ENCODE data around the gene DDX53.

Gene DDX53

DNA sequence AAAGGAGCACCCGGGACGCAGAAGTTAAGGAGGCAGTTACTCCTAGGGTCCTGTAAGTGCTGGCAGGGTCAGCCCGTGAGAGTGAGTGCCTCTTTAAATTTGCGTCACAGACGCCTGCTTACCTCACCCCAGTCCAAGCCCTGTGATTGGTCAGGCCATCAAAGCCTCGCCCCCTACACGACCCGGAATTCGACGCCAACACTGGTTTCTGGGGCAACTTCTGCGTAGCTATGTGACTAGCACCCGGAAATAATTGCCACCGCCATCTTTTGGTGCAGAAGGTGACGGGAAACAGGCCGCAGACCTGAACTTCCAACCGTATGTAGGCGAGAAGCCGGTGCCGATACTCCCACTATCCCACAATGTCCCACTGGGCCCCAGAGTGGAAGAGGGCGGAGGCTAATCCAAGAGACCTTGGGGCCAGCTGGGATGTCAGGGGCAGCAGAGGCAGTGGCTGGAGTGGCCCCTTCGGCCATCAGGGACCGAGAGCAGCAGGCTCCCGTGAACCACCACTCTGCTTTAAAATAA lies at the start of gene DDX53:
TSS of gene DDX53 (plus strand) at position 265 of the 528 bp plus-strand sequence. CDS start at position 363, 98 bp downstream.
- FAIRE-seq (no peak), DNase-seq (ENCODE audit: low spot score) (no peak)

DNA sequence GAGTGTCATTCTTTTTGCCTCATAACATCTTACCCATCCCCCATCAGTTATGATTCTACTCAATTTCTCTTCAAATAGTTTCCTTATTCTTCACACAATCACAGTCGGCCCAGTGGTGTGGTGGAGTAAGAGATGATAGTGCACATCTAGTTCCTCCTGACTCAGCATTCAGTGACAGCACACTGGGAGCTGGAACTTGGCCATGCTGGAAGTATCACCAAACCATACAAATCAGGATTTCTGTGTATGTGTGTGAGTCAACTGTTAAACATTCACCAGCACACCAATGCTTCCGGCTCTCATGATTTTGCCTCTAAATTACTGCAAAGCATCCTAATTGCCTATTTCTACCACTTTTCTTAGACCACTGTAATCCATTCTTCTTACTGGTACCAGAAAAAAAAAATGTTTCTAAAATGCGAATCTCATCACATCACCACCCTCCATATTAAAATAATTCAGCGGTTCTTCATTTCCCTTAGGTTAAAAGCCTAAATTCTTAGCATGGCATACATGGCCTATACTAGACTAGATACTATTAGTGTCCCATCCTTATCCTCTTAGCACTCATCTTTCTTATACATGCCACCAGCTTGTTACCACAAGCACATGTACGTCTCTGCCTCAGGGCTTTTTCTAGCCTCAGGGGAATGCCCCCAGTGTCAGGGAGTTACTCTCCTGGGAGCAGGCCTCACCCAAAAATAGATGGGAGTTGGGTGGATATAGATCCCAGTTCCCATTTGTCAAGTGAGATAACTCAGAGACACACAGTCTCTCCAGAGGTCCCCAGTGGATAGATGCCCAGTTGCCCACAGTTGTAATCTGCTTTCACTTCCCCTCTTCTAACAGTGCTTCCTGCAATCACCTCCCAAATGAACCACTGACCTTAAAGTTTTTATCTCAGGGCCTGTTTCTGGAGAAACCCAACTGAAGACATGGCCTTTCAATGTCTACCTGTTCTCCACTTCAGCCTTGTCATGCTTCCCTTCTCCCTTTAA lies 49.2 kb upstream of the DDX53 start:
- FAIRE-seq: no peak
- peak; percentile 23 for DNase-seq (ENCODE audit: low spot score)

DNA sequence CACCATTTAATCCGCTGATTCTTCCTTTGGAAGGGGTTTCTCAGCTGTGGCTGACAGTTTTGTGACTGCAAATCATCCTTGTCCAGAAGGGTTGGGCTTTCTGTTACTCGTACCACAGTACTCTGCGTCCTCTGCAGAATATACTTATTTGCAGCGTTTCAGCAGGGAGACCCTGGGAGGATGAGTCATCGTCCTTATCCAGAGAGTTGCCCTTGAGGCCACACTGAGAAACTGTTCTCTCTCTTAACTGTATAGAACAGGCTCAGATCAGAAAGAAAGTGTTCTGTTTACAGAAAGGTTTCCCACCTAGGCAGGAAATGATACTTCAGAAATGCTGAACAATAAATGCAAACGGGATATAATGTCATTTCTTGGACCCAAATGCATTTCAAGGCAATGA lies 47.8 kb upstream of the DDX53 start:
- peak; percentile 8 for DNase-seq (ENCODE audit: low spot score)
- FAIRE-seq: no peak

DNA sequence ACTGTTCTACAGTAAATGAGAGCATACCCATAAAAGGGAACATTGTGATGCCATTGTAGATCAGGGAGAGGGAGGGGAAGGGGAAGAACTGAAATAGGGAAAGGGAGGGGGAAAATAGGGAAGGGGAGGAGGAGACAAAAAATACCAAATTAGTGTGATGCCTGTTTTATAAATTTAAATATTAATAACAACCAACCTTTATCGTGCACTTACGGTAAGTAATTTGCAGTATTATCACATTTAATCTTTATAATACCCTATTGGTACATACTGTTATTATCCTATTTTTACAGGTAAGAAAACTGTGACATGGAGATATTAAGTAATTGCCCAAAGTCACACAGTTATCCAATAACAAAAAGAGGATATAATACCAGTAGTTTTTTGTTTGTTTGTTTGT lies 41.5 kb upstream of the DDX53 start:
- no peak for FAIRE-seq
- DNase-seq (ENCODE audit: low spot score): no peak

DNA sequence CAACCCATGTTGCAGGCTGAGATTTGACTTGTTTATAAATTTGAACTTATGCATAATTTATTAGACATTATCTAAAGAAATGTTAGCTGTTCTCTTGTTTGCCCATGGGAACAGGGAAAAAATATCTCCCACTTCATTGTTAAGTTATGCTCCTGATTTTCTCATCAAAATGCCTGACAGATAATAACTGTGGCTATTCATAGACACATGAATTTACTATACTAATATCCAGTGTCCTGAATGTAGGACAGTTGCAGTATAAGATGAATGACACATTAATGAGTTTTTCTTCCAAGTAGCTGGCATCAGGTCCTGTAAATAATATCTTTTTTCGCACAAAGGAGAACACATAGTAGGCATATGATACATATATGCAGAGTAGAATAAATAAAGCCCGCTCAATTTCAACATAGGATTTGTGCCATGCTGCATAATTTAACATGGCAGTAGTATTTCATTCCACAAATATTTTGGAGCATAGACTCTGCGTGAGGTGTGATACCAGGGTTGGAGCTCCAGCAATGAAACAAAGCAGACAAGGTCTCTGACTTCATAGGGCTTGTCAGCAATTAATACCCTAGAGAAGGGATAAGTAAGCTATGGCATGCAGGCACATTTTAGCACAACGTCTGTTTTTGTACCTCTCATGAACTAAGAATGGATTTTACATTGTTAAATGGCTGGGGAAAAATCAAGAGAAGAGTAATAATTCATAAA lies 40.4 kb upstream of the DDX53 start:
- no peak for FAIRE-seq

DNA sequence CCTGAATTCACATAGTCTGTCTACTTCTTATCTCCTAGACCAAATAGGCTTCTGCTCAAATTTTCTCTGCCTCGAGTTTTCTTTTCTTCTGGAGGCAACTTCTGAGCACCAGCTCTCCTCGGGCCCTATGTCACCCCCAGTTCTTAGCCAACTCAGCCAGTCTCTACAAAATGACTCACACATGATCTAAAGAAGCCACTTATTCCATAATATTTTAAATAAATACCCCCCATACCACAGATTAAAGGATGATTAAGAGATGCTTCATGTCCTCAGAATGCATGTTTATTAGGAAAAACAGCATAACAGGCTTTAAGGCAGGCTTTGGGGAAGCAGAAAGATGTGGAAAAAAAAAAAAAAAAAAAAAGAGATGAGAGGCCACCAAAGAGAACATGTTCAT lies 36.6 kb upstream of the DDX53 start:
- DNase-seq (ENCODE audit: low spot score): no peak
- FAIRE-seq: no peak

More for the DNA sequence above, 40.4 kb upstream of the DDX53 start:
- no peak for DNase-seq (ENCODE audit: low spot score)

DNA sequence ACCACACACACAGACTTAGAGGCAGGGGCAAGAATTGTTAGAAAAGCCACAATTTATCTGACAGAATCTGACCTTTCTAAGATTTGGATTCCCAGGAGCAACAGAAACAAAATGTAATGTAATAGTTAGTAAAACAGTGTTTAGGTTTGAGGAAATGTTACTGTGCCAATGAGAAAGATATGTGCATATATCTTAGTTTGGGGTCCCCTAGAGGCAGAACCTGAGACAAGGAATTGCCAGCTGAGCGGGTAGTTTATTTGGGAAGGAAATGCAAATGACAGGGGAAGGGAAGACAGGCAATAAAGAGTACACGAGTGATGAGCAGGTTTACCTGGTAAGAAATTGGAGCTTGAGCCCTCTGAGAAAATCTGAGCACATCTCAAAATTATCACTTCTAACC lies 31.3 kb upstream of the DDX53 start:
- FAIRE-seq: no peak
- DNase-seq (ENCODE audit: low spot score): no peak

DNA sequence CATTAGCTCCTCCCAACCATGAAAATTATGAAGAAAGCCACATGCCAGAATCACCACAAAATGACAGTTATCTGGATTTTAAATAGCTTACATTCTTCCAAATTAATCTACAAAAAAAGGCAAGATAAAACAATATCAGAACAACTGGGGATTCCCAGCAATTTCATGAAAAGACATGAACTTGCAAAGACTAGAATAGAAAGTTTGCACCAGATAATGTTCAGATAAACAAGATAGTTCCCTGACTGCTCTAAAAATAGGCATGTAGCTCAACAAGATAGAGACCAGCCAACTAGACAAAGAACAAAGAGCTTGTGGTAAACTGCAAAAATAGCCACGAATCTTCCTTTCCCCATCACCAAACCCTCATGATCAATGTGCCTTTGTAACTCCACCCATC lies 30.3 kb upstream of the DDX53 start:
- DNase-seq (ENCODE audit: low spot score): no peak
- FAIRE-seq: no peak

DNA sequence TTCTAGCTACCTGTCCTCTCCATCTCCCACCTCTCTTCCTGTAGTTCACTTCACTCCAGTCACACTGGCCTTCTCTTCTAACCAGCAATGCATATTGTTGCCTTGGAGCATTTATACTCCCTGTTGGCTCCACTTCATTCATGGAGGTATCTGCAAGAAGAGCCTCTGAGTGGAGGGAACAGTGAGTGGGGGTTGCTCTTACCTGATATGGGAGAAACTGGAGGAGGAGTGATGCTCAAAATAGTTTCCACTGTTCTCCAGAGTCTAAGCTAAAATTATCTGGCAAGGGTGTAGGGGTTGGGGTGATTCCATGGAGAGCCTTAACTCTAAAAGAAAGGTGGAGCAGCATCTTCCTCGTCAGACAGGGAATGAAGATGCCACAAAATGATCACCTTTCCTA lies 28.9 kb upstream of the DDX53 start:
- no peak for DNase-seq (ENCODE audit: low spot score)

DNA sequence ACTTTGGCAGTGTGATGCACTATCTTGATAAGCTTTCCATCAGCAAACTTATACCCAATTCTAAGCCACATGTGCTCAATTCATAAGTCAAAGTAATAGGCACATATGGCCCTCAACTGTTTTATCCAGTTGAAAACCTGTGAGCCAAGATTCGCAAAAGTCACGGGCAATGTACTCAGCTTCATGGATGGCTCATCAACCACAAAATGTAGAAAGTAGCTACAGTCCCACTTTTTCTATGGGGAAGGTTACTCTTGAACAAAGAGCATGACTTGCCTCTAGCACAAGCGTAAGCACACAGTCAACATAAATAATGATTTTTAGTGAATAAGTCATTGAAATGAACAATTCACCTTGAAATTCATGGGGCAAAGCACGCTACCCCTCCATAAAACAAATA lies 25.1 kb upstream of the DDX53 start:
- FAIRE-seq (no peak), DNase-seq (ENCODE audit: low spot score) (no peak)

More for the DNA sequence above, 28.9 kb upstream of the DDX53 start:
- no peak for FAIRE-seq

DNA sequence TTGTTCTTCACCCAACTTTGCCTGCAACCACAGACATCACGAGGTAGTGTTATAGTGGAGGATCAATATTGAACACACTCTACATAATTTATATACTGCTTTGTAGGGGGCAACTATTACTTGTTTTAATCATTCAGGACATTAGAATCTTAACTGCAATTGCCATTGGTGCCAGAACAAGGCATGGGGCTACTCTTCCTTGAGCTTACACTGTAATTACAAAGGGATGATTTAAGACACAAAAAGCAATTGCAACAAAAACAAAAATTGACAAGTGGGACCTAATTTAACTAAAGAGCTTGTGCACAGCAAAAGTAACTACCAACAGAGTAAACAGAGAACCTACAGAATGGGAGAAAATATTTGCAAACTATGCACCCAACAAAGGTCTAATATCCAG lies 24.0 kb upstream of the DDX53 start:
- FAIRE-seq: no peak
- no peak for DNase-seq (ENCODE audit: low spot score)

DNA sequence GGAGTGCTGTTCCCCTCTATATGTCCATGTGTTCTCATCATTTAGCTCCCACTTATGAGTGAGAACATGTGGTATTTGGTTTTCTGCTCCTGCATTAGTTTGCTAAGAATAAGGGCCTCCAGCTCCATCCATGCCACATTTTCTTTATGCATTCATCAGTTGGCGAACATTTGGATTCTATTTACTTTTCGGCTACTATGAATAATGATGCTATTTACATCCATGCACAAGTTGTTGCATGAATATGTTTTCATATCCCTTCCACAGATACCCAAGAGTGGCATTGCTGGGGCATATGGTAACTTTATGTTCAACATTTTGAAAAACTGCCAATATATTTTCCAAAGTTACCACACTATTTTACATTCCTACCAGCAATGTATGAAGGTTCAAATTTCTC lies 13.8 kb upstream of the DDX53 start:
- DNase-seq (ENCODE audit: low spot score) (no peak), FAIRE-seq (no peak)

DNA sequence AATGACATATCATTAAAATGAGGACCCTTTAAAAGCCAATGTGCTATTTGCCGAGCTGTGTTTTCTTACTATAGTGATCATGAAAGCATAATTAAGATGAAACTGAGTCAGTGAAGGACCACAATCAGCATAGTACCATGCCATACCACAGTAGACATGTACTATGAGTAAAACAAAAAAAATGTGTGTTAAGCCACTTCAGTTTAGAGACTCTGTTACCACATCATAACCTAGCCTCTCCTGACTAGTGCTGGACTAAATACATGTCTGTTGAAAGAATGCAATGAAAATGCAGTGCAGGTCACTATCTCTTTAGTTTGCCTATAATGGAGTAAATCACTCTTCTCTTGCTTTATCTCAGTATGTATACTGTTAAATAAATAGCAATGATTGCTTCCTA lies 12.3 kb upstream of the DDX53 start:
- FAIRE-seq: no peak
- DNase-seq (ENCODE audit: low spot score): no peak

DNA sequence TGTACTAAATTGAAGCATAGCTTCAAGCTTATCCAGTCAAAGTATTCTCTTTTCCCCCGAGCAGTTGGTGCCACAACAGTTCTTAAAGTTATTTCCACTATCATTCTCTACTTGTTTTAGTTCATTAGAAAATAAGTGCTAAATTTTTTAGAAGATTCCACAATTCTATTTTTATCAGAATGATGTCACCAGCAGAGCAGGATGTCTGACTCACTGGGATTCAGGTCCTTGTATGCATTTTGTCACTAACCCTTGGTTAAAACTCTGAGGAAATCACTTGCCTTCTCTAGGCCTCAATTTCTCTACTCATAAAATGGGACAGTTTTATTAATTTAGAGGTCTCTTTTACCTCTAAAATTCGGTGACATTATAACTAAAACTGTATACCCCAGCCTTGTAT lies 3.4 kb downstream of the DDX53 start:
- peak; percentile 12 for DNase-seq (ENCODE audit: low spot score)
- FAIRE-seq: no peak

DNA sequence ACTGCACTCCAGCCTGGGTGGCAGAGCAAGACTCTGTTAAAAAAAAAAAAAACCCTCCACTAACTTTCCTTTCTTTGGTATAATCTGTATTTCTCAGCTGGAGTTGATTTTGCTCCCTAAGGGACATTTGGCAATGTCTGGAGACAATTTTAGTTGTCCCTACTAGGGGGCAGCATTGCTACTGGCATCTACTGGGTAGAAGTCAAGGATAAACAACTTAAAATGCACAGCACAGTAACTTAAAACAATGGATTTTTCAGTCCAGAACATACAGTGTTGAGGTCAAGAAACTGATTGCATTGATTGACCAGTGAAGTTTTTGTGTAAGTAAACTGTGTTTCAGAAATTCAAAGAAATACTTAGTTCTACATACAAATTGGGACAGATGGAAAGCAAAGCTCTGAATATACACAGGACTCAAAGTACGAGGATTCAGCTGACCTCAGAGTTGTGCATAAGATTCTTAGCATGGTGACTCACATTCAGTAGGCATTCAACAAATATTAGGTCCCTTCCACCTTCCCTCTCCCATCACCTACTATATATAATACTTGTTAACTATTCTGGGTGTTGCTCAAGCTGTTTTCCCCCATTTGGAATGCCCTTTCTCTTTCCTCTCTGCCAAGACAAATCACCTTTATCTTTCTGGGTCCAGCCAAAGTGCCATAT lies 8.8 kb downstream of the DDX53 start:
- FAIRE-seq: no peak
- DNase-seq (ENCODE audit: low spot score): peak; percentile 3

DNA sequence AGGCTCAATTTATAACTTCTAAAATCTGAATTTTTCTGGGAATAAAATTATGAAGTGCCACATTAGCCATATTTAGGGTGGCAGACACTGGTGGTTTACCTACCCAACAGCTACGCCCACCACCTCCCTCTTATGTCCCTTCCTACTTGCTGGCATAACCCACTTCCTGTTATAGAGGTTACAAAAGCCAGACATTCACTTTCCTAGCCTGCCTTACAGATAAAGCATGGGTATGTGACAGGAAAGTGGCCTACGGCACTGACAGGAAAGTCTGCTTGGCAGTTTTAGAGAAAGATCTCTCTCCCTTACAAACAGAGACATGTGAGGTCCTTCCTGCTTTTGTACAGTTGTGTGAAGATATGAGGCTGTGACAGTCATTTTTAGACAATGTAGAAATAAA lies 12.4 kb downstream of the DDX53 start:
- DNase-seq (ENCODE audit: low spot score): no peak
- no peak for FAIRE-seq

DNA sequence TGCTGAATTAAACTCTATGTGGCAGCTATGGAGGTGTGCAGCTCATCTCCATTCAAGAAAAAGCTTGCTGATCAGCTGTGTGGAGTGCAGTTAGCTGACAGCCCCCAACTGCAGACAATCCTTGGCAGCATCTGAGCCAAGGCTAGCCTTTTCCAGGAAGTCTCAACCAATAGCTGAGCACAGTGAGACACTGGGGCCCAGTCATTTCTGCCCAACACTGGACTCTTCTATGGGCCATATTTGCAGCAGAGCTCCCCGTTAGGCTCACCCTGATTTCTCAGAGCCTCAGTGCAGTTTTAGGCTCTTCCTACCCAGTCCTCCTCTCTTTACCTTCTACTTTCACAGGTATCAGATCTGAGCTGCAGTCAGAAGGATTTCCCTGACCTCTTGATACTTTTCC lies 12.9 kb downstream of the DDX53 start:
- FAIRE-seq: no peak

DNA sequence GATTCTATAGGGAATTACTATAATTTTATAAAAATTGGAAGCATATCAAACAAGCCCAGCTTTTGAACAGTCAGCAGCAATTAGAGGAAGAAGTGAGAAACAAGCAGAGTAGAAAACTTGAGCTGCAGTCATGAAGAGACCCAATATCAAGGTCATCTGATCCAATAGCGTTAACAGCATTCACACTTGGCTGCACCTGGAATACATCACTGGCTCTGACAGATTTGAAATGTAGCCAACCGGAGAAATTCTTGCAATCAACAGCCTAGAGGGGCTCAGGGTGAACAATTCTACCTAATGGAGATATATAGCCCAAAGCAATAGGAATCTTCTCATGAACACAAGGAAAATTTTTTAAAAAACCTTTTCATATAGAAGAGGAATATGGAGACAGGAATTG lies 13.6 kb downstream of the DDX53 start:
- no peak for DNase-seq (ENCODE audit: low spot score)
- FAIRE-seq: no peak

More for the DNA sequence above, 12.9 kb downstream of the DDX53 start:
- DNase-seq (ENCODE audit: low spot score): no peak

DNA sequence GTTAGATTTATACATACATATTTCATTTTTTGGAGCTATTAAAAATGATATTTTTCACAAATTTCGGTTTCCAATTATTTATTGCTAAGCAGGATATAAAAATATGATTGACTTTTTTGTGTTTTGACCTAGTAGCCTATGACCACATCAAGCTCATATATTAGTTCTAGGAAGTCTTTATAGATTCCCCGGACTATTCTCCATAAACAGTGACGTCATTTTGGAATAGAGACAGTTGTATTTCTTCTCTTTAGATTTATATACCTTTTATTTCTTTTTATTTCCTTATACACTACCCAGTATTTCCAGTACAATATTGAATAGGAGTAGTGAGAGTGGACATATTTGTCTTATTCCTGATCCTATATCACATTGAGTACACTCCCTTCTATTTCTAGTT lies 31.8 kb downstream of the DDX53 start:
- DNase-seq (ENCODE audit: low spot score) (no peak), FAIRE-seq (no peak)

DNA sequence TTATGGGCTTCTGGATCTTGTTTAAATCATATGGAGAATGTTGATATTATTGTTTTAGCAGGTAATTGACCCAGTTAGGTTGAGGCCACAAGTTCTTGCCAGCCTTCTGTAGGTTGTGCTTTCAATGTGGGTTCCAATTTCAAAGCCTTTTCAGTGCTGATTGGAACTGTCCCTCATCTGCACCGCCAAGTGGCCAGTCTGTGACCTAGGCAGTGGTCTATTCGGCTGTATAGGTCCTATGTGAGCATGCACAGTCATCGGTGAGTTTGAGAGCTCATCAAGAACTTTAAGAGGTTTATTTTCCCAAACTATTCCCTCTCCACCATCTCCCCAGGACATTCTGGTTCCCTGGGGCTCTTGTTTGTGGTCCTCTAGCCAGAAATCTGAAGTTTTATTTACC lies 35.7 kb downstream of the DDX53 start:
- FAIRE-seq: no peak
- no peak for DNase-seq (ENCODE audit: low spot score)

DNA sequence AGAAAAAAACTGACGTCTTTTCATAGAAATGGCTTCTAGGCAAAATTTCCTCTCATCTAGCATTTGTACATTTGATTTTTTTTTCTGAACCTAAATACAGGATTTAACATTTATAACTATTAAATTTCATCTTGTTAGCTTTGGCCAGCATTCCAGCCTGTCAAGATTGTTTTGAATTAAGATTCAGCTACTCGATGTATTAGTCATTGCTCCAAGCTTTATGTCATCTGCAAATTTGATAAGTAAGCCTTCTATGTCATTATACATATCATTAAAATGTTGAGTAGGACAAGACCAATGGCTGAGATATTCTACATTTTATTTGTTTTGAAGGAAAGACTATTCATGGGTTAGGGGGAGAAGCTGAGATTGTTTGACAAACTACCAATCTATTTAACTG lies 46.7 kb downstream of the DDX53 start:
- no peak for DNase-seq (ENCODE audit: low spot score)
- no peak for FAIRE-seq
